GM18519 (cell line): Measurements from ENCODE around the gene TOR2A.

Experiments
- ATAC-seq: cut with Tn5 transposase; IDR thresholded peaks from one replicate; pipeline ENCODE4 v1.9.1; 2021; ENCODE audit warnings: mild to moderate bottlenecking, moderate library complexity; ENCODE audit not compliant: unreplicated experiment, low FRiP score

TOR2A gene

DNA sequence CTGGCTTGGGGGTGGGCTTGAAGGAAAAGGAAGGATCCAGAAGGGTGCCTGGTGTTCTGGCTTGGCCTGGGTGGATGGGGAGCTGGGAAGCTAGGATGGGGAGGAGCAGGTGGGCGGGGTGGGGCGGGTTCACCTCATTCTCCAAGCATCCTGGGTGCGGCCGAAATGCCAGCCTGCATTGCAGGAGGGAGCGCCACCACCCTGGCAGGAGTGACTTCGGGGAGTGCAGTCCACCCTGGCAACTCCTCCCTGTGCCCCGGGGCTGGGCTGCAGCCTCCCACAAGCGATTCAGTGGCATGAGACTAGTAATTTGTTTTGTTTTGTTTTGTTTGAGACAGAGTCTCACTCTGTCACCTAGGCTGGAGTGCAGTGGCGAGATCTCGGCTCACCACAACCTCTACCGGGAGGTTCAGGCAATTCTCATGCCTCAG is 13.7 kb downstream of the TOR2A start:
- no peak for ATAC-seq

DNA sequence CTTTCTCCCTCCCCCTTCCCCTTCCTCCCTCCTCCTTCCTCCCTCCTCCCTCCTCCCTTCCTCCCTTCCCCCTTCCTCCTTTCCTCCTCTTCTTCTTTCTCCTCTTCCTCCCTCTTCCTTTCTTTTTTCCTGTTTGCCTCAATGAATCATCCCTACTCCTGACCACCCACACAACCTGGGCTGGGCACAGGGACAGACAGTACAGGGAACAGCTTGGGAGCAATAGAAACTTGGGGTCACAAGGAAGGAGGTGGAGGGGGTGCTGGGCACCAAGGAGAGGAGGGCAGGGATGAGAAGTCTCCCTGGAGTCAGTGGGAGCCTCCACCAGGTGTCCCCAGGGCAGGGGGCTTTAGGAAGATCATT is 14.2 kb downstream of the TOR2A start:
- no peak for ATAC-seq

DNA sequence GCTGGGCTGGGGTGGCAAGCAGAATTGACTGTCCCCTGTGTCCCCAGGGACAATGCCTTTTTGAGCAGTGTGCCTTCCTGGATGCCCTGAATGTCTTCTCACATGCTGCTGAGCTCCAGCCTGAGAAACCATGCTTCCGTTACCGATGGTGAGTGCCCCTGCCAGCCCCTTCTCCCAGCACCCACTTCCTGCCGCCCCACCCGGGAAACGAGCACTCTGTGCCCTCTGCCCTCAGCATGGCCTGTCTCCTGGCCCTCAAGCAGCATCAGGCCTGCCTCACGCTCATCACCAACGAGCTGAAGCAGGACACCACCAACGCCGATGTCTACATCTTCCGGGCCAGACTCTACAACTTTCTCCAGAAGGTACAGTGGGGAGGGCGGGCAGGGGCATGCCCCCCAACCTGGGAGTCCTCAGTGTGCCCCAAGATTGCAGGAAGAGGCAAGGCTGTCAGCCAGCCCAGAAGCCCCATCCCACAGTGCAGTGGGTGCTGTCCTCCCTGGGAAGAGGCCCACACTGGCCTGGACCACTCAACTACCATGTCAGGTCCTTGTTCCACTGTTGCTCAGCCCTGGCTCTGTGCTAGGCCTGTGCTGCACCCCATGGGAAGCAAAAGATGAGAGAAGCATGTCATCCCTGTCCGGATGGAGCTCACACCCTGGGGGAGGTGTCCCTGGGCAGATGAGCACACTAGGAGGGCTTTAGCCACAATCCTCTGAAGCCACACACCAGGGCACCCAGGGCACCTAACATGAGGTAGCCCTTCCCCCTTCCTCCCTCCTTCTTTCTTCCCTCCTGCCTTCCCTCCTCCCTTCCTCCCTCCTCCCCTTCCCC is 14.8 kb downstream of the TOR2A start:
- no peak for ATAC-seq

- no peak for ATAC-seq
Measured at GRCh38 chr9:127717766-127718165, 17.3 kb downstream of the TOR2A start.

GRCh38 chr9:127716412-127716811 is 18.7 kb downstream of the TOR2A start:
- ATAC-seq, result no peak

DNA sequence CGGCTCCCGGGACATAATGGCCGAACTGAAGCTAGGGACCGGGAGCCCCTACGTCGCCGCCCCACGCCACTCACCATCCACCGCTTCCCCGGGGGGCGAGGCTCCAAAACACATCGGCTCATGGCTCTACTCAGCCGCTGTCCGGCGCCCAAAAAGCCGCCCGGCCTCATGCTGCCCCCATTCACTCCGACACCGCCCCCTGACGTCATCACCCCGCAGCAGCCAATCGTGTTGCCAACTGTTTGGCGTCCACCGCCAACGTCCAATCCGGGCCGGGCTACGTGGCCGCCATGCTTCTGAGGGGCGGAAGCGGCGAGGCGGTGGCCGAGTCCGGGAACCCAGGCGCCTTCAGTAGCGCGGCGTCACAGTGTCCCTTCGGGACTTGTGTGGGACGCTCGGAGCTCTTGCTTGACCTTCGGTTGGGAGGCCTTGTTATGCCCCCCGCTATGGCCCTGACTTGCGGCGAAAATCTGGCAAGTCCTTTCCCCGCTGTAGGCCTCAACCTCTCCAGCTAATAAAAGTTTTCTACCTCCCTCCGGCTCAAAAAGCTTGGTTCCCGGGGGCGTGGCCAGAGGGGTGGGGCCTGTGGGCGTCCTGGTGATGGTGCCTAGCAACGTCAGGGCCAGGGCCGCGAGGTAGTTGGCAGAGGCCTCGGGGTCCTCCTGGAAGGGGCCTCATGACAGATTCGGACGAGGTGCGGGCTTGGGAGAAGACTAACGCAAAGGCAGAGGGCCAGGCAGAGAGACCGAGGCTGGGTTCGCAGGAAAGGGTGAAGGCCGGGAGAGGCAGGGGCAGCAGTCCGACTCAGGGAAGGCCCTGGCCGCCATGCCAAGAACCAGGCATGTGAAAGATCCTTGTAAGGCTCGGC is 19.4 kb downstream of the TOR2A start, which contains the start of the genes PTRH1 and TTC16:
Gene PTRH1 (minus strand): TSS at position 194 of the 868 bp plus-strand sequence. CDS start 24 bp downstream, at position 170.
Gene TTC16 (plus strand): TSS at position 610 of the 868 bp plus-strand sequence. CDS start 67 bp downstream, at position 677.
- ATAC-seq, result peak; percentile 67

DNA sequence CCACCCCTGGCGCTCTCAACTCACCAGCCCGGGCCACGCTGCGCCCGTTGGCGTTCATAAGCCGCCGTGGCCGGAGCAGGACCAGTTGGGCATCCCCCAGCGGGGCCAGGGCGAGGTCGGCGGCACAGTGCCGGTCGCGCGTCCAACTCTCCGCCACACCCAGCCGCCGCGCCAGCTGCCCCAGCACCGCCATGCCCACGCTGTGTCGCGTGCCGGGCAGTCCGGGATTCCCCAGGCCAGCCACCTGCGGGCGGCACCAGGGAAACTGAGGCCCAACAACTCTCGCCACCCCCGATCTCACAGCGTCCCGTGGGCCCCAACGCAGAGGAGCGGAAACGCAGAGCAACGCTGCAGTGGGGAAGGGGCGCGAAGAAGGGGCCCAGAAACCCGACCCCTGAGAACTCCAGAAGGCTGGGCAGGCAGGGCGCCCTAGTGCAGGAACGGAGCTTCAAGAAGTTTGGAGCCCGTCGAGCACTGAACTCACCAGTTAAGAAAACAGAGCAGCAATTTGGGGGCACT is 20.1 kb downstream of the TOR2A start:
- ATAC-seq, result no peak

- ATAC-seq, result no peak
Measured at GRCh38 chr9:127714020-127714750, 20.9 kb downstream of the TOR2A start.

GRCh38 chr9:127712867-127713266 is 22.2 kb downstream of the TOR2A start:
- no peak for ATAC-seq

- no peak for ATAC-seq
Measured at GRCh38 chr9:127712371-127712770, 22.7 kb downstream of the TOR2A start.

DNA sequence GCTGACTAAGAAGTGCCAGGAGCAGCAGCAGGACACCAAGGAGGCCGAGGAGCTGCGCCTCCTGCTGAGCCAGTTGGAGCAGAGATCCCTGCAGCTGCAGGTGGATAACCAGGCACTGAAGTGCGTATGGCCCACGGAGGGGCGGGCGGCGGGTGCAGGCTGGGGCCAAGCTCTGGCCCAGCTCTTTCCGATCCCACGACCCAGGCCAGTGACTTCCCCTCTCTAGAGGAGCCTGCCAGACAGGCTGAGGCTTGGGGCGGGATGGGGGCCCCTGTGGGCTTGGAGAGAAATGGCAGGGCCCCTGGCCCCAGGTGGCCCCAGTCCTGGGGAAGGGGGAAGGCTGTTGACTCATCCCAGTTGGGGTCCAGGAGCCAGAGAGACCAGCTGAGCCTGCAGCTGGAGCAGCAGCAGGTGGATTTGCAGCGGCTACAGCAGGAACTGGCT is 23.2 kb downstream of the TOR2A start:
- ATAC-seq, result no peak

DNA sequence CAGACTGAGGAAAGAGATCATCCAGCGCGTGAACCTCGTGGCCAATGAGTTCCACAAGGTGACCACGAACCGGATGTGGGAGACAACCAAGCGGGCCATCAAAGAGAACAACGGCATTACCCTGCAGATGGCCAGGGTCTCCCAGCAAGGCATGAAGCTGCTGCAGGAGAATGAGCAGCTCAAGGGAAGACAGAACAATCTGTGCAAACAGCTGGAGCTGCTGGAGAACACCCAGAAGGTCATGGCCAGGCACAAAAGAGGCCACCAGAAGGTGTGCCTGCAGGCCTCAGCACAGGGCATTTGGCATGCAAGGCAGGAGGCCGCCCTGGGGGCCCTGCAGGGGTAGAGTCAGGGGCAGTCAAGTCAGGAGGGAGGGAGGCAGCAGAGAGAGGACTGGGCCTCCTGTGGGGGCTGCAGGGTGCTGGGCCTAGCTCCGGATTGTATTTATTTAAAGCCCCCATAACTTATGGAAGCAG is 23.8 kb downstream of the TOR2A start:
- ATAC-seq, result no peak

DNA sequence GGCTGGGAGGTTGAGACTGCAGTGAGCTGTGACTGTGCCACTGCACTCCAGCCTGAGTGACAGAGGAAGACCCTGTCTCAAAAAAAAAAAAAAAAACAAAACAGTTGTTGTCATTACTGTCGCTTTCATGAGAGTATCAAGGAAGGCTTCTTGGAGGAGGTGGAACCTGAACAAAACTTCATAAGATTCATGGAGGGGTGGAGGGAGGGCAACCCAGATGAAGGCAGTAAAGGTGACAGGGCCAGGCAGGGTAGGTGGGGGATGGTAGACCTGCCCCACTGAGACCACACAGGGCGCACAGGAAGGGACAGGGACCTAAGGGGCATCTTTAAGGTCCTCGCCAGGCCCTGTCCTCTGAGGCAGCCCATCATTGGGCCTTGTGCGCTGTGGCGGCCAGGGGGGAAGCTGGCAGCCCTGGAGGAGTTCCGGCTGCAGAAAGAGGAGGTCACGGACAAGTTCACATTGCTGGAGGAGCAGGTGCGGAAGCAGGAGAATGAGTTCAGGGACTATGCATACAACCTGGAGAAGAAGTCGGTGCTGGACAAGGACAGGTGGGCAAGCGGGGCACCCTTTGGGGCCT is 24.8 kb downstream of the TOR2A start:
- no peak for ATAC-seq

DNA sequence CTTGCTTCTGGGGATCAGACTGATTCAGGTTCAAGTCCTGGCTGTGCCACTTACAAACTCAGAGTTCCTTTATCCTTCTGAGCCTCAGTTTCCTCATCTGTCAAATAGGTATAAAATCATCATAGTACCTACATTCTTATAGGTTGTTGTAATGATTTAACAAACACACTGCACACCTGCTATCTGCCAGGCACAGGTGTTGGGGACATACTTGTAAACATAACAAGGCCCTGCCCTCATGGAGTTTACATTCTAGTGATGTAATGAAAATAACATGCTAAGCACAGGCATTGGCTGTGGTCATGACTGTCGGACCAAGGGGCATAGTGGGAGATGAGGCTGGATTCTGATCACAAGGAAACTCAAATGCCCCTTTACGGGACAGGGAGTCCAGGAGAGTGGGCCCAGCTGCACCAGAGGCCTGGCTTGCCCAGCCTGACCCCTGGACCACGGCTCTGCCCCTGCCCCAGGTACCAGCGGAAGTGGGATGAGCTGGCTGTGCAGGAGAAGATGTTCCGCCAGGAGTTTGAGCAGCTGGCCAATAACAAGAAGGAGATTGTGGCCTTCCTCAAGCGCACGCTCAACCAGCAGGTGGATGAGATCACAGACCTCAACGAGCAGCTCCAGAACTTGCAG is 26.0 kb downstream of the TOR2A start:
- ATAC-seq, result no peak

- ATAC-seq, result no peak
Measured at GRCh38 chr9:127707766-127708165, 27.3 kb downstream of the TOR2A start.

- no peak for ATAC-seq
Measured at GRCh38 chr9:127706836-127707241, 28.3 kb downstream of the TOR2A start, which contains the start of gene CFAP157. CFAP157 (plus strand) TSS chr9:127706988; CDS start chr9:127707032, 44 bp downstream.

- ATAC-seq, result no peak
Measured at GRCh38 chr9:127705577-127706379, 29.3 kb downstream of the TOR2A start.

DNA sequence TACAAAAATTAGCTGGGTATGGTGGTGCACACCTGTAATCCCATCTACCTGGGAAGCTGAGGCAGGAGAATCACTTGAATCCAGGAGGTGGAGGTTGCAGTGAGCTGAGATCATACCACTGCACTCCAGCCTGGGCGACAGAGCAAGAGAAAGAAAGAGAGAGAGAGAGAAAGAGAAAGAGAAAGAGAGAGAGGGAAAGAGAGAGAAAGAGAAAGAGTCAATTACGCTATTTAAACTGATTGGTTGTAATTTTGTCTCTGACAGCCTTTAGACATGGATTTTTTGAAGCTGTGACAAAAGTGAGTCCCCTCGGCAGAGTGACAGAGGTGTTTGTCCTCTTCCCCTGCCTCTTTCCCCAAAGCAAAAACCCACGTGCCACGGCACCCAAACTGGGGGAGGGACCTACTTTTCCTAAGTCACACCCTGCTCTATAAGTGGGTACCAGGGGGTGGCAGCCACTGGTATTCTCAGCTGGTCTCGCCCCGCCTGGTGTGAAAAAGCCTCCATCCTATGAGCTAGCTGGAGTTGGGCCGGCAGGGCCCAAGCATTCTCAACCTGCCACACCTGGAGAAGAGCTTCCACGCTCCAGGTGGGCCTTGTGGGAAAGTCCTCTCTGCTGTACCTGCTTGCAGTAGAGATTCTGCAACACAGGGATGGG is 31.7 kb downstream of the TOR2A start:
- no peak for ATAC-seq
